HepG2 (cell line): Measurements from ENCODE around the gene RFX7. TPM values are rescaled to one million over a fixed set of nuclear protein-coding genes. Genes with fewer than 3 reads are reported as not detected.

Experiments used
- ATRX ChIP-seq: sonication (generic); formaldehyde crosslinking; IDR thresholded peaks from 2 replicates; pipeline ENCODE4 v1.4.0; 2020; ENCODE audit warnings: missing genetic modification reagents, borderline replicate concordance
- BCL6 ChIP-seq: IDR thresholded peaks from 2 replicates; pipeline ENCODE4 v1.6.1; 2016; ENCODE audit warnings: missing genetic modification reagents, missing compliant biosample characterization
- E2F5 ChIP-seq: sonication (generic); formaldehyde crosslinking; conservative IDR thresholded peaks from 2 replicates; pipeline ENCODE4 v1.4.0; 2020; ENCODE audit warnings: missing genetic modification reagents
- KLF9 ChIP-seq: IDR thresholded peaks from 2 replicates; pipeline ENCODE4 v1.6.1; 2016; ENCODE audit warnings: low read depth
- MTERF4 ChIP-seq: sonication (generic); formaldehyde crosslinking; IDR thresholded peaks from 2 replicates; pipeline ENCODE4 v1.8.0; 2023; ENCODE audit warnings: mild to moderate bottlenecking, missing genetic modification reagents
- MTF1 ChIP-seq: sonication (generic); formaldehyde crosslinking; IDR thresholded peaks from 2 replicates; pipeline ENCODE4 v1.5.0; 2020; ENCODE audit warnings: missing genetic modification reagents
- NFIC ChIP-seq: IDR thresholded peaks from 2 replicates; pipeline ENCODE4 v1.6.1; 2012; ENCODE audit warnings: mild to moderate bottlenecking, low read length, inconsistent platforms
- NR2F6 ChIP-seq, 2 experiments: IDR thresholded peaks; 2 replicates each; pipeline ENCODE4 v1.6.1; 2016; ENCODE audit warnings: antibody characterized with exemption in 1 of 2, mild to moderate bottlenecking in 1 of 2
- RELA ChIP-seq: sonication (generic); formaldehyde crosslinking; IDR thresholded peaks from 2 replicates; pipeline ENCODE4 v1.4.0; 2020; ENCODE audit warnings: missing genetic modification reagents
- SP5 ChIP-seq: IDR thresholded peaks from 2 replicates; pipeline ENCODE4 v1.6.1; 2016; ENCODE audit warnings: low read depth, borderline replicate concordance
- SPEN ChIP-seq: sonication (generic); formaldehyde crosslinking; IDR thresholded peaks from 2 replicates; pipeline ENCODE4 v1.5.1; 2020; ENCODE audit warnings: low read depth, mild to moderate bottlenecking, missing genetic modification reagents
- TBX2 ChIP-seq: sonication (generic); formaldehyde crosslinking; IDR thresholded peaks from 2 replicates; pipeline ENCODE4 v1.5.0; 2020; ENCODE audit warnings: missing genetic modification reagents, mild to moderate bottlenecking, borderline replicate concordance
- THAP9 ChIP-seq: sonication (generic); formaldehyde crosslinking; IDR thresholded peaks from 2 replicates; pipeline ENCODE4; 2020; ENCODE audit warnings: missing genetic modification reagents, mild to moderate bottlenecking, borderline replicate concordance
- TOPORS ChIP-seq: sonication (generic); formaldehyde crosslinking; IDR thresholded peaks from 2 replicates; pipeline ENCODE4 v1.8.0; 2023; ENCODE audit warnings: mild to moderate bottlenecking, missing genetic modification reagents
- ZNF224 ChIP-seq: sonication (generic); formaldehyde crosslinking; IDR thresholded peaks from 2 replicates; pipeline ENCODE4 v1.5.0; 2020; ENCODE audit warnings: mild to moderate bottlenecking, missing genetic modification reagents
- ZNF276 ChIP-seq: sonication (generic); formaldehyde crosslinking; IDR thresholded peaks from 2 replicates; pipeline ENCODE4 v1.4.0; 2020; ENCODE audit warnings: mild to moderate bottlenecking, low read depth, missing genetic modification reagents
- ZNF296 ChIP-seq: sonication (generic); formaldehyde crosslinking; conservative IDR thresholded peaks from 2 replicates; pipeline ENCODE4 v1.5.0; 2020; ENCODE audit warnings: mild to moderate bottlenecking, missing genetic modification reagents
- ZNF343 ChIP-seq: sonication (generic); formaldehyde crosslinking; IDR thresholded peaks from 2 replicates; pipeline ENCODE4 v1.4.0; 2020; ENCODE audit warnings: mild to moderate bottlenecking, missing genetic modification reagents
- ZNF552 ChIP-seq: sonication (generic); formaldehyde crosslinking; IDR thresholded peaks from 2 replicates; pipeline ENCODE4 v1.9.0; 2022; ENCODE audit warnings: missing genetic modification reagents, mild to moderate bottlenecking, borderline replicate concordance
- ZNF605 ChIP-seq: sonication (generic); formaldehyde crosslinking; IDR thresholded peaks from 2 replicates; pipeline ENCODE4 v1.8.0; 2022; ENCODE audit warnings: mild to moderate bottlenecking, missing genetic modification reagents
- ZNF629 ChIP-seq: sonication (generic); formaldehyde crosslinking; conservative IDR thresholded peaks from 2 replicates; pipeline ENCODE4 v1.5.0; 2020; ENCODE audit warnings: missing genetic modification reagents
- polyA plus RNA-seq, 8 experiments: library from polyadenylated mRNA; depleted of rRNA in 3 of 8; stranded (reverse) in 7 of 8; unstranded in 1 of 8; fragments of >200 nt; fragmentation: Illumina TruSeq in 4 of 8; extraction: Trizol in 4 of 8; gene quantifications; 2 replicates each; pipeline versions ENCODE4 v1.2.1 to v1.2.3, GENCODE V29; 2011 to 2016; ENCODE audit warnings: low read depth in 4 of 8, missing spikeins in 1 of 8, mixed read lengths in 1 of 8; ENCODE audit not compliant: insufficient read depth in 1 of 8
- total RNA-seq, 5 experiments: library from RNA; depleted of rRNA; stranded (reverse); fragments of >200 nt; fragmentation: Illumina TruSeq; extraction: Trizol; gene quantifications; 2 replicates each; pipeline ENCODE4 v1.2.3, GENCODE V29; 2016; ENCODE audit warnings: low read depth in 1 of 5
- TF ChIP-seq, protein P1 (sequence below): conservative IDR thresholded peaks from 2 replicates; pipeline ENCODE4 v1.6.1; 2018; ENCODE audit warnings: missing genetic modification reagents

RFX7 gene
- total and polyA plus RNA-seq, 2 of the 13 experiments (the other 11 are each of a cell fraction or from before 2014, with no cell fraction given), result 8.5 to 10.4 TPM

- TF ChIP-seq TBX2 (peak; percentile 49; the same call in 1 of the 2 replicates), SP5 (CRISPR knock-in tag) (no peak), E2F5 (CRISPR knock-in tag) (no peak), ZNF629 (CRISPR knock-in tag) (no peak), KLF9 (CRISPR knock-in tag) (peak; percentile 81; the same call in 1 of the 2 replicates), BCL6 (CRISPR knock-in tag) (peak; percentile 59; the same call in 1 of the 2 replicates), ZNF296 (CRISPR knock-in tag) (no peak), ZNF224 (CRISPR knock-in tag) (no peak), ZNF276 (CRISPR knock-in tag) (no peak), MTF1 (CRISPR knock-in tag) (no peak), SPEN (peak; percentile 66; the same call in 1 of the 2 replicates), ATRX (CRISPR knock-in tag) (no peak), ZNF552 (CRISPR knock-in tag) (no peak; the same call in 1 of the 2 replicates), RELA (no peak), NFIC (no peak), NR2F6 (IDR thresholded peaks at IDR 0.05) (no peak), NR2F6 (CRISPR knock-in tag; IDR thresholded peaks at IDR 0.05) (peak; percentile 41; the same call in 1 of the 2 replicates), THAP9 (CRISPR knock-in tag) (peak; percentile 53; the same call in 1 of the 2 replicates), ZNF343 (CRISPR knock-in tag) (no peak), TOPORS (CRISPR knock-in tag) (no peak), MTERF4 (CRISPR knock-in tag) (no peak), ZNF605 (peak; percentile 86; the same call in 1 of the 2 replicates)
- TF ChIP-seq, protein P1, sequence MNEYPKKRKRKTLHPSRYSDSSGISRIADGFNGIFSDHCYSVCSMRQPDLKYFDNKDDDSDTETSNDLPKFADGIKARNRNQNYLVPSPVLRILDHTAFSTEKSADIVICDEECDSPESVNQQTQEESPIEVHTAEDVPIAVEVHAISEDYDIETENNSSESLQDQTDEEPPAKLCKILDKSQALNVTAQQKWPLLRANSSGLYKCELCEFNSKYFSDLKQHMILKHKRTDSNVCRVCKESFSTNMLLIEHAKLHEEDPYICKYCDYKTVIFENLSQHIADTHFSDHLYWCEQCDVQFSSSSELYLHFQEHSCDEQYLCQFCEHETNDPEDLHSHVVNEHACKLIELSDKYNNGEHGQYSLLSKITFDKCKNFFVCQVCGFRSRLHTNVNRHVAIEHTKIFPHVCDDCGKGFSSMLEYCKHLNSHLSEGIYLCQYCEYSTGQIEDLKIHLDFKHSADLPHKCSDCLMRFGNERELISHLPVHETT (CRISPR knock-in tag), result peak; percentile 82; the same call in 1 of the 2 replicates
Measured at GRCh38 chr15:56245871-56246814, 2.5 kb upstream of the RFX7 start (continued).
